ENCODE measurements around the gene CASTOR1. TPM values are rescaled to one million over a fixed set of nuclear protein-coding genes. Genes with fewer than 3 reads are reported as not detected.

CASTOR1 gene
- total RNA-seq, 1 donor: 5.8 TPM

DNA sequence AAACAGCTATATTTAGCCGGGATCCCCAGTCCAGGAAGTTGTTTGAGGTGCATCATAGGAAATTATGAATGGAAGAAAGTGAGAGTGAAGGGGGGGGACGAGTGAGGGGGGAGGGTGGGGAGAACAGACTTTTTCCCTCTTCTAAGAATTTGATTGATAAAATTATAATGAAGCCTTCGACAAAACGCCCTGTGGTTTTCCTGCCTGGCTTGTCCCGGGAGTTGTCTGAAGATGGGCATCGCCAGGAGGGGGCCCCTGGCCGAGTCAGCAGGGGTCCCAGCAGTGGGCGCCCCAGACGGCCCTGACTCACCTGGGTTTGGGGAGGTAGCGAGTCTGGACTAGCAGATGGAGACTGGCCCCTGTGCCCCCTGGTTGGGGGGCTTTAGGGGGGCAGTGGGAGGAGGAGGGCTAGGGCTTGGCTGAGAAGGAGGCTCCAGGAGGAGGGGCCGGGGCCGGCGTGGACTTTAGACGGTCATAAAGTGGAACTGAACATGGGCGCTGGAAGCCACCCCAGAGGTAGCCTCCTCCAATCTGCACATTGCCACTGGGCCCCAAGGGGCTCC is 42.4 kb downstream of the CASTOR1 start:
- Histone ChIP-seq H3K36me3 (ENCODE audit: insufficient read depth, low read length) (peaks cover 32% of the 10 kb centered on the region), H2AFZ (ENCODE audit: low read length) (peak overlapping the region; percentile 47), H3K4me3 (ENCODE audit: insufficient read depth, low read length) (peak overlapping the region; percentile 93), H3K27ac (ENCODE audit: low read depth, low read length) (peak overlapping the region; percentile 96), H3K79me2 (ENCODE audit: insufficient read depth, low read length) (peaks cover 61% of the 10 kb centered on the region), H3K4me1 (ENCODE audit: insufficient read depth, low read length) (peaks cover 62% of the 10 kb centered on the region), H3K4me2 (ENCODE audit: insufficient read depth, low read length) (peak overlapping the region; percentile 96), H3K27me3 (ENCODE audit: insufficient read depth, low read length) (no peaks in the 10 kb centered on the region), H3K9me3 (ENCODE audit: low read depth, low read length) (no peaks in the 10 kb centered on the region), H4K20me1 (ENCODE audit: insufficient read depth, low read length) (peaks cover 14% of the 10 kb centered on the region)
- peak; percentile 99 for DNase-seq (ENCODE audit: insufficient read length, low spot score, missing footprints)
- TF ChIP-seq, protein P1, sequence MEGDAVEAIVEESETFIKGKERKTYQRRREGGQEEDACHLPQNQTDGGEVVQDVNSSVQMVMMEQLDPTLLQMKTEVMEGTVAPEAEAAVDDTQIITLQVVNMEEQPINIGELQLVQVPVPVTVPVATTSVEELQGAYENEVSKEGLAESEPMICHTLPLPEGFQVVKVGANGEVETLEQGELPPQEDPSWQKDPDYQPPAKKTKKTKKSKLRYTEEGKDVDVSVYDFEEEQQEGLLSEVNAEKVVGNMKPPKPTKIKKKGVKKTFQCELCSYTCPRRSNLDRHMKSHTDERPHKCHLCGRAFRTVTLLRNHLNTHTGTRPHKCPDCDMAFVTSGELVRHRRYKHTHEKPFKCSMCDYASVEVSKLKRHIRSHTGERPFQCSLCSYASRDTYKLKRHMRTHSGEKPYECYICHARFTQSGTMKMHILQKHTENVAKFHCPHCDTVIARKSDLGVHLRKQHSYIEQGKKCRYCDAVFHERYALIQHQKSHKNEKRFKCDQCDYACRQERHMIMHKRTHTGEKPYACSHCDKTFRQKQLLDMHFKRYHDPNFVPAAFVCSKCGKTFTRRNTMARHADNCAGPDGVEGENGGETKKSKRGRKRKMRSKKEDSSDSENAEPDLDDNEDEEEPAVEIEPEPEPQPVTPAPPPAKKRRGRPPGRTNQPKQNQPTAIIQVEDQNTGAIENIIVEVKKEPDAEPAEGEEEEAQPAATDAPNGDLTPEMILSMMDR (IDR thresholded peaks at IDR 0.05; ENCODE audit: extremely low read depth, low read depth, low read length): no peak

DNA sequence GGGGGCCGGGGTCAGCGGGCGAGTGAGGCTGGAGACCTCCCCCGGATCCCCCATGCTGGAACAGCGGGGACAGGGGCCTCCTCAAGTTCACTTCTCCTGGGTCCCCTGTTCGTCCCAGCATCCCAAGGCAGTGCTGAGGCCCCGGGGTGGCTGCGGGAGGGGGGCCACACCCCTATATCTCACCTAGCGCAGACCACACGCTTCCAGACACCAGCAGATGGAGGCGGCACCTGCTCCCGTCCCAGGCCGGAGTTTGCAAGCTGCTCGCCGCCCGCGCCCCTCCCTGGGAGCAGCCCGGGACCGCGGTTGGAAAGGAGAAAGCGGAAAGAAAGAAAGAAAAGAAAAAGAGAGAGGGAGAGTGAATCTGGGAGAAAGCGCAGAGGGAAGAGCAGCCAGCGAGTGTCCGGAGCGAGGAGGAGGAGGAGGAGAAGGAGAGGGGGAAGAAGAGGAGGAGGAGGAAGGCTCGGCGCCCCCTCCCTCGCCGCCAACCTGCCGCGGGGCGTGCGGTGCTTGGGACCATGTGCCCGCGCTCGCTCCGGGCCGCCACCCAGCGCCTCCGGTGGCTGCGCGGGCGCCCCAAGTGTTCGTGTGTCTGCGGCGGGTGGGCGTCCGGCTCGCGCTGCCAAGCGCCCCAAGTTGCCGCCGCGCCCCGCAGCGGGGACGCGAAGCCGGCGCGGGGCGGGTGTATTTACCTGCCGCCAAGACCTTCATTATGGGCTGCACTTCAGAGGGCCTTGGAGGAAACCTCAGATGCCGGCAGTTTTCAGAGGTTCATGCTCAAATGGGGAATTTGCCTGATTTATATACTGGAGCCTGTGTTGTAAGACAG is 43.1 kb downstream of the CASTOR1 start, which contains the start of gene LIF:
Gene LIF (minus strand): TSS at position 775 of the 829 bp plus-strand sequence. CDS start 64 bp downstream, at position 711.
- no peaks in the 10 kb centered on the region for H3K27me3 ChIP-seq (ENCODE audit: insufficient read depth, low read length)
- H3K27ac ChIP-seq (ENCODE audit: low read depth, low read length): peak within 1 kb of the TSS; percentile 96
- H3K4me3 ChIP-seq (ENCODE audit: insufficient read depth, low read length): peak within 1 kb of the TSS; percentile 93
- H2AFZ ChIP-seq (ENCODE audit: low read length): peak within 1 kb of the TSS; percentile 47
- no peaks in the 10 kb centered on the region for H3K9me3 ChIP-seq (ENCODE audit: low read depth, low read length)
- H4K20me1 ChIP-seq (ENCODE audit: insufficient read depth, low read length): peaks cover 14% of the 10 kb centered on the region
- H3K4me2 ChIP-seq (ENCODE audit: insufficient read depth, low read length): peak within 1 kb of the TSS; percentile 96
- peak; percentile 92 for DNase-seq (ENCODE audit: insufficient read length, low spot score, missing footprints)
- TF ChIP-seq, protein P1 (IDR thresholded peaks at IDR 0.05; ENCODE audit: extremely low read depth, low read depth, low read length): no peak
- H3K4me1 ChIP-seq (ENCODE audit: insufficient read depth, low read length): peaks cover 59% of the 10 kb centered on the region
- H3K79me2 ChIP-seq (ENCODE audit: insufficient read depth, low read length): peaks cover 61% of the 10 kb centered on the region
- peaks cover 37% of the 10 kb centered on the region for H3K36me3 ChIP-seq (ENCODE audit: insufficient read depth, low read length)

DNA sequence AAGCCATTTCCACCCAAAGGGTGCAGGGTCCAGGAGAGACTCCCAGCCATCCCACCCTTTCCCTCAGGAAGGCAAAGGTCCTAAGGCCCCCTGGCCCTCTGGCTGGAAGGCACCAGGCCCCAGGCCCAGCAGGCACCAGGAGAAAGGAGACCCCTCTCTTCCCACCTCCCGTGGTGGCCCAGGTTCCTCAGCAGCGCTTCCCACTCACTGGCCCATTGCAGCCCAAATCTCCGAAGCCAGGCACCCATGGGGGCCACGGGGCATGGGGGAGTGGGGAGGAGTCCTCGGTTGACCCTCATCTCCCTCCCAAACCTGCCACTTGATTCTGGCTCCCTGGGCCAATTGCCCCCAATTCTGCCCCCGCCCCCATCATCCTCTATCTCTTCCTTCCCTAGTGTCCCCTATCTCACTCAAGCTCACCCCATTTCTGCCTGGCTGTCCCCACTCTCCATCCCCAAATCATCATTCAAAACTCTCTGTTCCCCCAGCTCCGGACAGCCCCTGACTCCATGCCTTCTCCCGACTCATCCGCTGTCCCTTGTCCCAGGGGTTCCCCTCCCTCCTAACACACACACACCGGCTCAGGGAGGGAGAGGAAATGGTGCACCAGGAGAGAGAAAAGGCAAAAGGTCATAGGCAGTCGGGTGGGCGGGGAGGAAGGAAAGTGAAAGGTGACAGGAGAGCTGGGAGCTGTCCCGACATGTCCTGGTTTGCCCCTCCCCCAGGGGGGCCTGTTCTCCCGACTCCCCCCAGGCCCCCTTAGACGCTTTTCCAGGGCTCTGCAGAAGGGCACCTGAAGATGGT is 43.9 kb downstream of the CASTOR1 start:
- DNase-seq (ENCODE audit: insufficient read length, low spot score, missing footprints): peak; percentile 89
- TF ChIP-seq, protein P1 (IDR thresholded peaks at IDR 0.05; ENCODE audit: extremely low read depth, low read depth, low read length): no peak
- Histone ChIP-seq H3K4me3 (ENCODE audit: insufficient read depth, low read length) (peak overlapping the region; percentile 93), H3K79me2 (ENCODE audit: insufficient read depth, low read length) (peaks cover 61% of the 10 kb centered on the region), H4K20me1 (ENCODE audit: insufficient read depth, low read length) (peaks cover 14% of the 10 kb centered on the region), H2AFZ (ENCODE audit: low read length) (no peak overlapping the region), H3K4me2 (ENCODE audit: insufficient read depth, low read length) (peak overlapping the region; percentile 96), H3K27me3 (ENCODE audit: insufficient read depth, low read length) (no peaks in the 10 kb centered on the region), H3K27ac (ENCODE audit: low read depth, low read length) (peak overlapping the region; percentile 96), H3K9me3 (ENCODE audit: low read depth, low read length) (no peaks in the 10 kb centered on the region), H3K36me3 (ENCODE audit: insufficient read depth, low read length) (peaks cover 41% of the 10 kb centered on the region), H3K4me1 (ENCODE audit: insufficient read depth, low read length) (peaks cover 59% of the 10 kb centered on the region)
